Measurements from ENCODE around the gene ISG20L2.

ISG20L2 gene

DNA sequence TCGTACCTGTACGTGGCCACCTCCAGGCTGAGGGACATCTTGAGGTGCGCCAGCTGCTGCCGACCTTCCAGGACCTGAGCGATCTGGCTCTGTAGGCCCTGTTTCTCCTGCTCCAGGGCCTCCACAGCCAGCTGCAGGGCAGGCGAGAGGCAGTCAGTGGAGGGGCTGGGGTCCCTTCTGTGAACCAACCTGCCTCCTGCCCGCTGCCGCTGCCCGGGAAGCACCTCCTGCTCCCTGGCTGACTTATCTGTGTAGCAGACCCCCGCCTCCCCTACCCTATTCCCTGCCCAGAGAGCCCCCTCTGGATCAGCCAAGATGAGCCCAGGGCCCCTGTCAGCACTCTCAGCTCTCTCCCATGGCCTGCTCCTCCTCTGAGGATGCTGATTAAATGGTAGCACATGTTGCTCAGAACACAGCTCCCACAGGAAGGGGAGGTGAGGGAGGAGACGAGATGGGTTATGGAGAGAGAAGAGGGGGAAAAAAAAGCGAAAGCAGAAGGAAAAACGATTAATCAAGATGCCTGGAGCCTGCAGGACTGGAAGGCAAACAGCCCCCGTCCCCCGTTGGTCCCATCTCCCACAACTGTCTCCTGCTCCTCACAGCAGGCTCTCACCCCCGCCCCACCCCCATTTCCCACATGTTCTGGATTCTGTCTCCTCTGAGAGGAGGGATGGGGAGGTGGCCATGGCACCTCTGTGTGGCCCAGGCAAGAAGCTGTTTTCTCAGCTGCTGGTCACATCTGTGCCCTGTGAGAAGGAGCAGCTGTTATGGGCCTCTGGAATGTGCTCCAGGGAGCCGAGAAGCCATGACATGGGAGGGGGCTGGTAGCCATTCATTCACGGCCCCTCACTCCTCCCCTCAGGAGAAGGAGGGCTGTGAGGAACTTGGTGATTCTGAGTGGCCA lies 53.1 kb downstream of the ISG20L2 start:
- H3K27ac ChIP-seq: no peak overlapping the region
- DNase-seq (ENCODE audit: low read depth, low spot score): no peak

DNA sequence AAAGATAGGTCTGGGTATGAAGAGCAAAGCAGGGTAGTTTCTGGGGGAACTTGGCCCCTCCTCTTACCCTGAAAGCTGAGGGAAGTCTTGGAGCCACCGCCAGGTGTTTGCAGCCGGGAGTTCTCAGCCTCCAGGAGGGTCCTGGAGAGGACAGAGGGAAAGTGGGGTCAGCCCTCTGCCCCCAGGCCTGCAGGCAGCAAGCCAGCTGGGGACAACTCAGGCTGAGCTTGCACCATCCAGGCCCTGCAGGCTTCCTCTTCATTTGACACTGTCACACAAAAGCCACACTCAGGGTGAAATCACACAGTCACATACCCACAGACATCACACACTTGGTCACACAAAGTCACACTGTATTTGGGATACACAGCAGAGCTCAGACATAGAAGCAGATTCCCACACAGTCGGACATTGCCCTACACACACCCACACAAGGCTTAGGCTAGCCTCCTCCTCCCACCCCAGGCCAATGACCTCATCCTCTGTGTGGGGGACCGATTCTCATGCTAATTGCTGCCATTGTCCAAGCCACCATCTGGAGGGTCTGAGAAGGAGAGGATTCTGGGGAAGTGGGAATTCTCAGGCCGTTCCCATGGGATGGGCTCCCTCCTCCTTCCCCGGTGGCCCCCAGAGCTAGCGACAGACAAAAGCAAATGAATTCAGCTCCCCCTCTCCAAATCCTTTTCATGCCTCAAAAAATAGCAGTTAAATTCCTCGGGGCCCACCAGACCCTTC lies 55.0 kb downstream of the ISG20L2 start:
- no peak overlapping the region for H3K27ac ChIP-seq
- no peak for DNase-seq (ENCODE audit: low read depth, low spot score)

All from epithelial cell of prostate (primary cell).